GM12874 (cell line): ENCODE data around the gene TMEM174.

Source experiments
- CTCF ChIP-seq: IDR thresholded peaks from 2 replicates; pipeline ENCODE4 v1.5.1; 2011; ENCODE audit warnings: low read depth, mild to moderate bottlenecking, control low read depth, low read length, moderate library complexity; ENCODE audit not compliant: insufficient read depth

The TMEM174 gene

GRCh38 chr5:73221161-73221560 is 48.2 kb downstream of the TMEM174 start:
- TF ChIP-seq CTCF: no peak

GRCh38 chr5:73221726-73222125 is 48.7 kb downstream of the TMEM174 start:
- TF ChIP-seq CTCF: no peak

GRCh38 chr5:73222173-73222572 is 49.2 kb downstream of the TMEM174 start:
- TF ChIP-seq CTCF: no peak
